HUDEP-2 (cell line): ENCODE measurements around the gene DUSP1.
"Not testable (repeated sequence)": the region's sequence is repeated elsewhere in the genome, so short reads cannot be mapped to it uniquely, and the experiment has no call there.

Experiments
- DNase-seq, 76 experiments: peaks; one replicate each; lab custom pipeline; 2025; ENCODE audit not compliant: unreplicated experiment in 76 of 76; lab: John Stamatoyannopoulos, UW

DUSP1 gene, protein sequence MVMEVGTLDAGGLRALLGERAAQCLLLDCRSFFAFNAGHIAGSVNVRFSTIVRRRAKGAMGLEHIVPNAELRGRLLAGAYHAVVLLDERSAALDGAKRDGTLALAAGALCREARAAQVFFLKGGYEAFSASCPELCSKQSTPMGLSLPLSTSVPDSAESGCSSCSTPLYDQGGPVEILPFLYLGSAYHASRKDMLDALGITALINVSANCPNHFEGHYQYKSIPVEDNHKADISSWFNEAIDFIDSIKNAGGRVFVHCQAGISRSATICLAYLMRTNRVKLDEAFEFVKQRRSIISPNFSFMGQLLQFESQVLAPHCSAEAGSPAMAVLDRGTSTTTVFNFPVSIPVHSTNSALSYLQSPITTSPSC

DNA sequence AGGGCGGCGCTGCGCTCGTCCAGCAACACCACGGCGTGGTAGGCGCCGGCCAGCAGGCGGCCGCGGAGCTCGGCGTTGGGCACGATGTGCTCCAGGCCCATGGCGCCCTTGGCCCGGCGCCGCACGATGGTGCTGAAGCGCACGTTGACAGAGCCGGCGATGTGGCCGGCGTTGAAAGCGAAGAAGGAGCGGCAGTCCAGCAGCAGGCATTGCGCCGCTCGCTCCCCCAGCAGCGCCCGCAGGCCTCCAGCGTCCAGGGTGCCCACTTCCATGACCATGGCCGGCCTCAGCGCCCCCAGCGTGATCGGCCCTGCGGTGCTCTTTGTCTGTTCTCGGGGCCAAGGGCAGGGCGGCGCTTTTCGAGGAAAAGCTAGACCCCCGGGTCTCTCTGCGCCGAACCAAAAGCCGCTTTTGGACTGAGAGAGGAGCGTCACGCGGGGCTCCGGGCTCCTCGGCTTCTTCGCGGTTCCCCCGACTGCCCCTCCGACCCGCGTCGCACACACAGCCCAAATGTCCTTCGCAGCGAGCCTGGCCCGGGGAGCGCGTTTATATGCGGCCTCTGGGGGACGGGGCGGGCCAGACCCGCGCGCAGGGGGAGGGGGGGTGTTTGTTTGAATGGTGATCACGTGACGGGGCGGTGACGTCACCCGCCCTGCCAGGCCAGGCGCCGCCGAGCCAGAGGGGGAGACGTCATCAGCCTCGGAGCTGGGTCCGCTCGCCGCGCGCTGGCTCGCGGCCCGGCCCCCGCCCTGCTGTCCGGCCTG lies at the start of gene DUSP1:
Gene DUSP1, minus strand, starts transcription at position 521 of the 764 bp plus-strand sequence. Its CDS starts 243 bp downstream, at position 278.
- peak; percentile 26 to 99 (median 95) for DNase-seq

DNA sequence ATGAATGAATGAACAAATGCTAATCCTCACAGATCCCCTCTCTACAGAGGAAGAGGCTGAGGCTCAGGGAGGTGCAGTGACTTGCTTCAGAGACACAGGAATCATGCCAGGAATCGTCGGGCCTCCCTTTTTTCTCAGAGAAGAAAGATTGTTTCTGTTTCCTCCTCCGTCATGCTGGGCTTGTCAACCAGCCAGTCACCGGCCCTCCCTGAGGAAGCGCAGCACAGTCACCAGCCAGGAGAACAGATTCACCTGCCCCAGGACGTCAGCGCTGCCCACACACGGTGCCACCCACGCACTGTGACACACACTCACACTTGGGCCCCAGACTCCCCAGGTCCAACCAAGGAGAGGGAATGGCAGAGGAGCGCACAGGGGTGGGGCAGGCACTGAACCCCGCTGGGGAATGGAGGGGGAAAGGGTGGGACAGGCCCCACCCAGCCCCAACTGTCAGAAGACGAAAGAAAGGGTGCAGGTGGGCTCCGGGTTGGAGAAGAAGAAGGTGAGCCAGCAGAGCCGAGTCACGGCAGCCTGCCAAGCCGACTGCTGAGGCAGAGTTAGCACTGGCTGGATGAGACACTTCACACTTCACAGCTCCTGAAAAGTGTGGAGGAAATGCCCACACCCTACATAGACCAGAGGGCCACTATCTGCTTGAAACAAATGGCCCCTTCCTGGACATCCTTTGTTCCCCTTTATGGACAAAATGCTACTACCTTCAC lies 49.2 kb upstream of the DUSP1 start:
- DNase-seq, result peak in 1 of 76 experiments; percentile 5

DNA sequence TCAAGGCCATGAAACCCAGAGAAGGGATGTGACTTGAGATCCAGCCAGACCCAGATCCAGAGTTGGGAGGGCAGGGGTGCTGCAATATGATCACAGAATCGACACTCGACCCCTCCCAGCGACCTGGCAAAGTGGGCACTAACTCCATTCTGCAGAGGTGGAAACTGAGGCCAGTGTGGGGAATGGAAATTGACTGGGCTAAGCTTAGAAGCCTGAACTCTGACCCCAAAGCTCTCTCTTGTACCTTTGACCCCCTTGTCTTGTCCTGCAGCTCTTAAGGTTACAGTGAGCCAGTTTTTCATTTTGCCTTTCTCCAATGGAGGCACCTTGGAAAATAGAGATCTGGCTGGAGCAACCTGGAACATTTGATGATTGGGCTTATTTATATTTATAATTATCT lies 48.6 kb upstream of the DUSP1 start:
- no peak for DNase-seq

DNA sequence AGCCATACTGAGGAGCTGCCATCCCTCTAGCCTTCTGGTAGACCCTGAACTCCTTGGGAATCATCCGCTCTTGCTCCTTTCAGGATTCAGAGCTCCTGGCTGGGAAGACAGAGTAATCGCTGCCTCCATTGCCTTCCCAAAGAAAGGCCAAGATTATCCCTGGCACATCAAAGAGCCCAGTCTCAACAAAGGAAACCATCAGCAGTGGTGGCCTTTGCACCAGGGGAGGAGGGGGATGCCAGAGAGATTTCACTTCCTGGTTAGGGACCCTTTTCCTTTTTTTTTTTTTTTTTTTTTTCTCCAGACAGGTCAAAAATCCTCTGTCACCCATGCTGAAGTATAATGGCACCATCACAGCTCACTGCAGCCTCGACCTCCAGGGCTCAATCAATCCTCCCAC lies 47.1 kb upstream of the DUSP1 start:
- no peak for DNase-seq

DNA sequence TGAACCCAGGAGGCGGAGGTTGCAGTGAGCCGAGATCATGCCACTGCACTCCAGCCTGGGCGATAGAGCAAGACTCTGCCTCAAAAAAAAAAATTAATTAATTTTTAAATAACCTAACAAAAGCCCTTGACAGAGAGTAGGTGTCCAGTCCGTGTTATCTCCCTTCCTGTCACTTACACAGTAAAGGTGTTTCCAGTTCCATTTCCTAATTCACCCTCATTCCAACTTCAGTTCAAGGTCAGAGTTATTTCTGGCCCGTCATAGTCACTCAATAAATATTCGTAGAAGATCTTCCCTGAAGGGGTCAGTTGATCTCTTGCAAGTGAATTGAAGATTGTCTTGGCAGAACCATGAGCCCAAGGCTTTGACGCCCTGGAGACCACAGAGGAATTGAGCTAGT lies 46.7 kb upstream of the DUSP1 start:
- no peak for DNase-seq

DNA sequence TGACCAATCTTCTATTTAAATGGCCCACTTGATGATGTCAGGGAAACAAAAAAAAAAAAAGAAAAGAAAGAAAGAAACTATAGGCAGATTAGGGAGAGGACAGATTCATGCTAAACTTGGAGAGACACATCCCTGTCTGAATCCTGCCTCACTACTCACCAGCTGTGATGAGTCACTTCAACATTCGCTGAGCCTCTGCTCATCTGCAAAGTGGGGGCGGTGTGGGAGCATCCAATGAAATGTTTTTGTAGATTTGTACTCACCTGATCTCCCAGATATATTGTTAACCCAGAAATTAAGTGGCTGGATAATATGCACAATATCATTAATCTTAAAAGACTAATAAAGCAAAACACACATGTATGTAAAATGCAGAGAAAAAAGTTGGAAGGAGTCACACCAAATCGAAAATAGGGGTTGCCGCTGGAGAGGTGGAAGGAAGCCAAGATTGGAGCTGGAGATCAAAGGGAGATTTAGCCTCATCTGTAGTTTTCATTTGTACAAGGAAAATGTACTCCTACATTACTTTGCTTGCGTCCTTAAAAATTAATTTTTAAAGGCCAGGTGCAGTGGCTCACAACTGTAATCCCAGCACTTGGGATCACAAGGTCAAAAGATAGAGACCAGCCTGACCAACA lies 46.0 kb upstream of the DUSP1 start:
- DNase-seq, result peak in 1 of 76 experiments; percentile 18

DNA sequence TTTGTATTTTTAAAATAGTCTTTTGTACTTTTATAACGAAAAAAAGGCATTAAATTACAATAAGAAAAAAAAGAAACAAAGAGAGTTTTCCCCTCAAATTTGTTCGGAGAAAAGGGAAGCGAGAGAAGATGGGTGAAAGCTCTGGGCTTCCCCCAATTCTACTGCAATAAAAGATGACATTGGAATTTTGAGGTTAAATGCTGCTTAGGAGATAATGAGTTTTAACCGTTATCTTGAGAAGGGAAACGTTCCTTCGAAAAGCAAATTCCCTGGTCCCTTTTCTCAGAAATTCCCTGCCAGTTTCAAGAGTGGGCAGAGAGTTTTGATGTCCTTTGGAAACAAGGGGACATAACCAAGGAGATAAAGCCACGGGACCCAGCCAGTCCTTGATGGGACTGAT lies 44.6 kb upstream of the DUSP1 start:
- no peak for DNase-seq

DNA sequence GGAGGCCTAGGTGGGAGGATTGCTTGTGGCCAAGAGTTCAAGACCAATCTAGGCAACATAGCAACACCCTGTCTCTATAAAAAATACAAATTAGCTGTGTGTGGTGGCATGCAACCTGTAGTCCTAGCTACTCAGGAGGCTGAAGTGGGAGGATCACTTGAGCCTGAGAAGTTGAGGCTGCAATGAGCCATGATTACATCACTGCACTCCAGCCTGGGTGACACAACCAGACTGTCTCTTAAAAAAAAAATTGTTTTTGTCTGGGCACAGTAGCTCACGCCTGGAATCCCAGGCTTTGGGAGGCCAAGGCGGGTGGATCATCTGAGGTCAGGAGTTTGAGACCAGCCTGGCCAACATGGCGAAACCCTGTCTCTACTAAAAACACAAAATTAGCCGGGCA lies 40.0 kb upstream of the DUSP1 start:
- DNase-seq, result not testable (repeated sequence)

DNA sequence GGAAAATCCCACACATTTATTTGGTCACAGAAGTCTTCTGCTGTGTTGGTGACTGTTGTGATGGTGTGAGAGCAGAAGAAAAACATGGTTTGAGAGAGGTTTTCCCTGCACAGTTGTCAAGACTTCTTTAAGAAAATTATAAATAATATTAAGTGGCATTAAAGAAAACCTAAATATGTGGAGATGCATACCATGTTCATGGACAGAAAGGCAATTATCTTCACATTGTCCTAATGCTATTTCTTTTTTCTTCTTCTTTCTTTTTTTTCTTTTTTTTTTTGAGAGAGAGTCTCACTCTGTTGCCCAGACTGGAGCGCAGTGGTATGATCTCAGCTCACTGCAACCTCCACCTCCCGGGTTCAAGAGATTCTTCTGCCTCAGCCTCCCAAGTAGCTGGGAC lies 38.8 kb upstream of the DUSP1 start:
- DNase-seq, result no peak

DNA sequence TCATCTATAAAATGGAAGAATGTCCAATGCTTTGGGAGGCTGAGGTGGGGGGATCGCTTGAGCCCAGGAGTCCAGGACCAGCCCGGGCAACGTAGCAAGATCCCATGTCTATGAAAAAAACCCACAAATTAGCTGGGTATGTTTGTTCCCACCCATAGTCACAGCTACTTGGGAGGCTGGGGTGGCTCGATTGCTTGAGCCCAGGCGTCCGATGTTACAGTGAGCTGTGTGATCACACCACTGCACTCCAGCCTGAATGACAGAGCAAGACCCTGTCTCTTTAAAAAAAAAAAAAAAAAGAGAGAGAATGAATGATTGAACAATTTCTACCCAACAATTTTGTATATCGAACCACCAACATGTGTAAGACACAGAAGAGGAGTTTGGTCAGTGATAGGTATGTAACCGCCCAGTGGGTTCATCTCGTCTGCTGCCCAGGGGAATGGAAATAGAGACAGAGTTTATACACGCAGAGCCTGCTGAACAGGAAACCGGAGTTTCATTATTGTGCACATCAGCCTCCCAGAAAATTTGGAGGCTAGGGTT lies 36.8 kb upstream of the DUSP1 start:
- no peak for DNase-seq

DNA sequence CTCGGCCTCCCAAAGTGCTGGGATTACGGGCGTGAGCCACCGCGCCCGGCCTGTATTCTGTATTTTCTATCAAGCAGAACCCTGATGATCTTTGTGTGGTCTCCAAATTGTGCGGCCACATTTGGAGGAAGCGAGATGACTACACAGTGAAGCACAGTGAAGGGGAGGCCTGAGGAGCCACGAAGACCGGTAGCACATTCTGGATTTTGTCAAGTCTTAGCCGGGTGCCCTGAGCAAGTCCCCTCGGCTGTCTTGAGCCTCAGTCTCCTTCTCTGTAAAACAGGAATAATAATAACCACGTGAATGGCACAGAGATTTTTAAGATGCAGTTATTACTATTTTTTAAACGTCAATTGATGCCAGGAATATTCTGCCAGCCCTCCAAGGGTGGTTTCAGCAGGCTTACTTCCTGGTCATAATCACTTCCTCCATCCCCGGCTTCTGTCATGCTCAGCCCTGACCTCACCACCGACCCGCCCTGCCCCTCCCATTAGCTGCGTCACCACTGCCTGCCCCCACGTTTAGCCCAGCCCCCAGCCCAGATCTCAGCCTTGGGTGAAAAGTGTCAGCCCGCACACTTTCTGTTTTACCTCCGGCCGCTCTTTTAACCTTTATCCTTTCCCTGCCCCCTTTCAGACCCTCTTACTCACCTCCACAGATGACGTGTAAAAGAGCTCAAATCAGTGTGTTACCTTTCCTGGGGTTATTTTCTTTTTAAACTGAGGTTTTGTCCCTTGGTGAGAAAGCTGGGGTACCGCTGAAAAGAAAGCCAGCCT lies 36.1 kb upstream of the DUSP1 start:
- peak in 49 of 76 experiments; percentile 2 to 78 (median 43) for DNase-seq

DNA sequence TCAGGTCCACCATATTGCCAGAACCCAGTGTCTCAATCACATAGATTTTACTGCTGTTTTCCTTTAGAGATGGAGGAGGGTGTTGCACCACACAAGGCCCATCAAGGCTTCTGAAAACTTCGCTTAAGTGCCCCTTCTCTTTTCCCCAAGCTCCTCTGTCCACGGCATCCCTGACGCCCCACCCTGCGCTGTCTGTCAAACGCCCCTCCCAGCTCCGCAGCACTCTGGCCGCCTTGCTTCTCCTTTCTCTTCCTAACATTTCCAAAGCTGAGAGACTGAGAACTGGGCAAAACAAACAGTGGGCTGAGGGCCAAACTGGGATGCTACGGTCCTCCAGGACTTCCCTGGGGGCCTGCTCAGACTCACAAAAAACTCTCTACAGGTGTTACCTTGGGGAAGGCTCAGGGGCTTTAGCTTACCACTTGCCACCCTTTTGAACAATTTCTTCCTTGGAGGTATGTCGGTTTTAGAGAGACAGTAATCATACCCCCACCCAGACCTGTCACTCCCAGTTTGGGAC lies 34.8 kb upstream of the DUSP1 start:
- DNase-seq, result no peak

DNA sequence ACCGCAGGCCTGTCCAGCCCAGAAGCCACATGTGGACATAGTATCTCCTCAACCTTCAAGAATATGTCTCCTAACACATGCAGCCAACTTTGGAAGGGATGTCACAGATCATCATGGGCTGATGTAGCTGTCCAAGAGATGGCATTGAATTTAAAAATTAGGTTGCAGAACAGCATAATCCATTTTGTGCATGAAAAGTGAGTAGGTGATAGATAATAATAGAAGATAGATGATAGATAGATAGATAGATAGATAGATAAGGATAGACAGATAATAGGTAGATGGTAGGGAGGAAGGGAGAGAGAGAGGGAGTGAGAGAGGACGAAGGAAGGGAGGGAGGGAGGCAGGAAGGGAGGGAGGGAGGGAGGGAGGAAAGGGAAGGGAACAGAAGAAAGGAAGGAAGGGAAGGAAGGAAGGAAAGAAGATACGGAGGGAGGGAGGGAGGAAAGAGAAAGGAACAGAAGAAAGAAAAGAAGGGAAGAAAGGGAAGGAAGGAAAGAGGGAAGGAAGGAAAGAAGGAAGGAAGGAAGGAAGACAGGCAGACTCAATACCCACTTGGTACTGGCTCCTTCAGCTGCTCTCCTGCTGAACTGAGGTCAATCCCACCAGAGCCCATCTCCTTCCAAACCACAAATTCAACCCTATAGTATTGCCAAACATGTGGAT lies 34.2 kb upstream of the DUSP1 start:
- DNase-seq, result no peak

DNA sequence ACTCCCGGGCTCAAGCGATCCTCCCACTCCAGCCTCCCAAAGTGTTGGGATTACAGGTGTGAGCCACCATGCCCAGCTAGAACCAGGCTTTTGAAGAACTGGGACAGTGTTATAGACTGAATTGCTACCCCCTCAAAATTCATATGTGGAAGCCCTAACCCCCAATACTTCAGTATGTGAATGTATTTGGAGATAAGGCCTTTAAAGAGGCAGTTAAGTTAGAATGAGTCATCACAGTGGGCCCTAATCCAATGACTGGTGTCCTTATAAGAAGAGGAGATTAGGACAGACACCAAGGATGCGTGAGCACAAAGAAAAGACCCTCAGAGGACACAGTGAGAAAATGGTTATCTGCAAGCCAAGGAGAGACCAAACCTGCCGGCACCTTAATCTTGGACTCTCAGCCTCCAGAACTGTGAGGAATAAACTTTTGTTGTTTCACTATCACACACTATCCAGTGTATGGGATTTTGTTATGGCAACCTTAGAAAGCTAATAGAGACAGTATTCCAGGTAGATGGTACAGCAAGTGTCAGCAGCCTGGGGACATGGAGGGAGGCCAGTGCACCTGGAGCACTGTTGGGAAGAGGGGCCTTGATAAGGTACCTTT lies 31.7 kb upstream of the DUSP1 start:
- peak in 71 of 76 experiments; percentile 13 to 92 (median 75) for DNase-seq

DNA sequence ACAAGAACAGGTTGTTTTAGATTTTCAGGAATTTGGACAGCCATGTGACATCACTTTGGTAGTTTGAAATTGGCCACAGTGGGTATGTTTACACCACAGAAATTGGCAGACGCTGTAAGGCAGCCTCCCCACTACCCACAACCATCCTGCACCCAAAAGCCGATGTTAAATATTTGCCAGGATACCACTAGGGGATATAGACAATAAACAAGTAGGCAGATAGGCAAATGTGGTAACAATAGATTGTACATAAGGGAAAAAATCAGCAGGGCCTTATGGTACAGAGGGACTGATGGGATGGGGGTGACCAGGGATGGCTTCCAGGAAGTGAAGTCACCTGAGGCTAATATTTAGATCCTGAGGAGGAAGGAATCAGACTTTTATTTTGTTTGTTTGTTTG lies 31.1 kb upstream of the DUSP1 start:
- peak in 20 of 76 experiments; percentile 13 to 65 (median 40) for DNase-seq

DNA sequence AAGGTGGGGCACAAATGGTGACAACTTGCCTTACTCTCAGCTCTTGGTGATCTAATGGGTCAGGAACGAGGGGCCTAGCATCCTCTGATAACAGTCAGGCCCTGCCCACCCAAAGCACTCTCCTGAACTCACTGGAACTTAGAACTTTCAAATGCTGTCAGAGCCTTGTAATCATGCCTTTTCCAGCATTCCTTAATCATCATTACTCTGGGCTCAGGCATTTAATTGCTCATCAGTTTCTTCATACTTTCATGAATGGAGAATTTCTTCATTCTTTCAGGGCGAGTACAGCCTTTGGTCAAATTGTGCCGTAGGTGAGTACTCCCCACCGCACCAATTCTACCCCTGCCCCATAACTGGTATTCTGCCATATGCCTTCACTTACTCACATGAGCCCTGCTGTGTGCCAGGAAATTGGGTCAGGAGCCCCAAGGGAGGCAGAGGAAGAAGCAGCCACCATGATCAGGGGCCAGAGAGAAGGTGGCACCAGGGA lies 30.2 kb upstream of the DUSP1 start:
- peak in 2 of 76 experiments; percentile 15 to 23 for DNase-seq

DNA sequence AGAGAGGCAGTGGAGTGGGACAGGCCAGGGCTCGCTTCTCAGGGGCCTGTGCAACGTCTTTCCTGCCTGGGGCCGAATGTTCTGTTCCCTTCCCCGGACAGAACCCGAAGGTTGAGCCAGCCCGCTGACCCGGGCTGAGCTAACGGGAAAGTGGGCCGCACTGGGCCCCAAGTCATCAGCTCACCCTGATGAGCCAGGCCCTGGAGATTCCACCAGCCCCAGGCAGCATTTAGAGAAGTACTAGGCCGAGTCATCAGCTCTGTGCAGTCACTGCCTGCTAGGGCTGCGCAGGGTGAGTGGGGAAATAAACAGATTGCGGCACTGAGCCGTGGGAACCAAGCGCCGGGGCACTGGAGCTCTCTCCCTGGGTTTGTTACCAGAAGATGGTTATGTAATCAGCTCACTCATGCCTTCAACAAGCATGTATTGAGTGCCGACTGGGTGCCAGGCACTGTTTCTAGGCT lies 29.1 kb upstream of the DUSP1 start:
- no peak for DNase-seq

DNA sequence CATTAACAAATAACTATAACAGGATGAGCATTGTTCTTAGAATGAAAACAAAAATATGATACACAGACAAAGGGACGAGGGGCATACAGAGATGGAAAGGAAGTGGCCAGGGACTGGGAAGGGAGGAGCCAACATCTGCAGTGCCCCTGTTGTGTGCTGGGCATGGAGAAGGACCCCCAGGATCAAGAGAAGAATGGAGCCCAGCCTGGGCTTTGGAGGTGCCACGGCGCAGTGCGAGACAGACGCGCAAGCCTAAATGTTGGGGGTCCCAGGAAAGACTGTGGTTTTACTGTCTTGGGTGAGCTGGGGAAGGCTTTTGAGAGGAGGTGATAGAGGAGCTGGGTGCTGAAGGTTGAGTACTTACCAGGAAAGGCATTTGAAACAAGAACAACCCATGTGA lies 28.4 kb upstream of the DUSP1 start:
- DNase-seq, result no peak
